WTC11 (cell line): ENCODE measurements around the gene HSPA4. TPM values are rescaled to one million over a fixed set of nuclear protein-coding genes. Genes with fewer than 3 reads are reported as not detected.
A peak's percentile ranks its signal among the peaks of the same experiment; 100 is the strongest.

ENCODE experiments used
- ATF1 ChIP-seq: sonication (generic); formaldehyde crosslinking; IDR thresholded peaks from 2 replicates; pipeline ENCODE4 v1.8.1; 2023; ENCODE audit warnings: mild to moderate bottlenecking, moderate library complexity, missing genetic modification reagents
- CDX4 ChIP-seq: fragments of 250-450 bp; sonication (Bioruptor Pico); IDR thresholded peaks from 2 replicates; pipeline ENCODE4 v1.9.0; 2021; ENCODE audit warnings: moderate library complexity, mild to moderate bottlenecking, inconsistent platforms, borderline replicate concordance
- CREB1 ChIP-seq: sonication (generic); formaldehyde crosslinking; IDR thresholded peaks from 2 replicates; pipeline ENCODE4 v1.8.0; 2023; ENCODE audit warnings: mild to moderate bottlenecking, missing genetic modification reagents
- CREM ChIP-seq: sonication (generic); formaldehyde crosslinking; IDR thresholded peaks from 2 replicates; pipeline ENCODE4 v1.8.1; 2022; ENCODE audit warnings: mild to moderate bottlenecking, missing genetic modification reagents, moderate library complexity
- E2F4 ChIP-seq: sonication (generic); formaldehyde crosslinking; IDR thresholded peaks from 2 replicates; pipeline ENCODE4 v1.8.1; 2022; ENCODE audit warnings: low read depth, mild to moderate bottlenecking, moderate library complexity, missing genetic modification reagents, borderline replicate concordance
- E2F5 ChIP-seq: sonication (generic); formaldehyde crosslinking; IDR thresholded peaks from 2 replicates; pipeline ENCODE4 v1.8.1; 2022; ENCODE audit warnings: mild to moderate bottlenecking, moderate library complexity, missing genetic modification reagents
- ERG ChIP-seq: fragments of 250-450 bp; sonication (Bioruptor Pico); IDR thresholded peaks from 2 replicates; pipeline ENCODE4 v1.8.0; 2021; ENCODE audit warnings: mild to moderate bottlenecking
- ESRRA ChIP-seq: sonication (generic); formaldehyde crosslinking; IDR thresholded peaks from 2 replicates; pipeline ENCODE4 v1.8.1; 2022; ENCODE audit warnings: mild to moderate bottlenecking, missing genetic modification reagents, borderline replicate concordance
- ETV6 ChIP-seq: sonication (generic); formaldehyde crosslinking; IDR thresholded peaks from 2 replicates; pipeline ENCODE4 v1.8.1; 2022; ENCODE audit warnings: mild to moderate bottlenecking, missing genetic modification reagents
- FOXP1 ChIP-seq: sonication (generic); formaldehyde crosslinking; IDR thresholded peaks from 2 replicates; pipeline ENCODE4 v1.8.0; 2022; ENCODE audit warnings: missing genetic modification reagents, mild to moderate bottlenecking, moderate library complexity, borderline replicate concordance
- JAZF1 ChIP-seq: fragments of 250-450 bp; sonication (Bioruptor Pico); IDR thresholded peaks from 2 replicates; pipeline ENCODE4 v1.9.0; 2021; ENCODE audit warnings: moderate library complexity, mild to moderate bottlenecking, inconsistent platforms
- JUN ChIP-seq: sonication (generic); formaldehyde crosslinking; IDR thresholded peaks from 2 replicates; pipeline ENCODE4 v1.8.0; 2023; ENCODE audit warnings: mild to moderate bottlenecking, missing genetic modification reagents
- KAT7 ChIP-seq: sonication (generic); formaldehyde crosslinking; IDR thresholded peaks from 2 replicates; pipeline ENCODE4 v1.8.1; 2023; ENCODE audit warnings: missing genetic modification reagents, mild to moderate bottlenecking, borderline replicate concordance
- MYBL2 ChIP-seq: sonication (generic); formaldehyde crosslinking; IDR thresholded peaks from 2 replicates; pipeline ENCODE4 v1.8.1; 2023; ENCODE audit warnings: mild to moderate bottlenecking, moderate library complexity, missing genetic modification reagents
- NFATC4 ChIP-seq: fragments of 250-450 bp; sonication (Bioruptor Pico); IDR thresholded peaks from 2 replicates; pipeline ENCODE4 v1.9.0; 2021; ENCODE audit warnings: mild to moderate bottlenecking
- NFE2L1 ChIP-seq: sonication (generic); formaldehyde crosslinking; IDR thresholded peaks from 2 replicates; pipeline ENCODE4 v1.8.1; 2023; ENCODE audit warnings: missing genetic modification reagents
- NR1H2 ChIP-seq: sonication (generic); formaldehyde crosslinking; IDR thresholded peaks from 2 replicates; pipeline ENCODE4 v1.9.0; 2021; ENCODE audit warnings: mild to moderate bottlenecking, moderate library complexity, missing genetic modification reagents
- PRRX2 ChIP-seq: fragments of 250-450 bp; sonication (Bioruptor Pico); IDR thresholded peaks from 2 replicates; pipeline ENCODE4 v1.8.0; 2021; ENCODE audit warnings: mild to moderate bottlenecking
- SMAD3 ChIP-seq: sonication (generic); formaldehyde crosslinking; IDR thresholded peaks from 2 replicates; pipeline ENCODE4 v1.8.0; 2022; ENCODE audit warnings: missing genetic modification reagents, mild to moderate bottlenecking, borderline replicate concordance
- SMAD4 ChIP-seq: sonication (generic); formaldehyde crosslinking; IDR thresholded peaks from 2 replicates; pipeline ENCODE4 v1.8.0; 2022; ENCODE audit warnings: mild to moderate bottlenecking, missing genetic modification reagents
- TCF7 ChIP-seq: sonication (generic); formaldehyde crosslinking; IDR thresholded peaks from 2 replicates; pipeline ENCODE4 v1.8.0; 2022; ENCODE audit warnings: mild to moderate bottlenecking, low read depth, missing genetic modification reagents, moderate library complexity
- TEAD1 ChIP-seq: sonication (generic); formaldehyde crosslinking; IDR thresholded peaks from 2 replicates; pipeline ENCODE4 v1.8.0; 2022; ENCODE audit warnings: mild to moderate bottlenecking, missing genetic modification reagents
- USF2 ChIP-seq: sonication (generic); formaldehyde crosslinking; IDR thresholded peaks from 2 replicates; pipeline ENCODE4 v1.8.1; 2023; ENCODE audit warnings: mild to moderate bottlenecking, missing genetic modification reagents, moderate library complexity
- ZBTB21 ChIP-seq: sonication (generic); formaldehyde crosslinking; IDR thresholded peaks from 2 replicates; pipeline ENCODE4 v1.8.1; 2023; ENCODE audit warnings: mild to moderate bottlenecking, missing genetic modification reagents, borderline replicate concordance
- ZBTB43 ChIP-seq: sonication (generic); formaldehyde crosslinking; IDR thresholded peaks from 2 replicates; pipeline ENCODE4 v1.8.1; 2023; ENCODE audit warnings: mild to moderate bottlenecking, missing genetic modification reagents
- ZNF121 ChIP-seq: sonication (generic); formaldehyde crosslinking; IDR thresholded peaks from 2 replicates; pipeline ENCODE4 v1.8.0; 2023; ENCODE audit warnings: missing genetic modification reagents
- ZNF138 ChIP-seq: sonication (generic); formaldehyde crosslinking; conservative IDR thresholded peaks from 2 replicates; pipeline ENCODE4 v1.8.1; 2022; ENCODE audit warnings: mild to moderate bottlenecking, moderate library complexity, missing genetic modification reagents
- ZNF219 ChIP-seq: sonication (generic); formaldehyde crosslinking; IDR thresholded peaks from 2 replicates; pipeline ENCODE4 v1.8.0; 2023; ENCODE audit warnings: missing genetic modification reagents, mild to moderate bottlenecking, borderline replicate concordance
- ZNF317 ChIP-seq: sonication (generic); formaldehyde crosslinking; IDR thresholded peaks from 2 replicates; pipeline ENCODE4 v1.8.1; 2023; ENCODE audit warnings: low read depth, mild to moderate bottlenecking, moderate library complexity, missing genetic modification reagents, borderline replicate concordance
- ZNF396 ChIP-seq: fragments of 250-450 bp; sonication (Bioruptor Pico); IDR thresholded peaks from 2 replicates; pipeline ENCODE4 v1.8.0; 2021; ENCODE audit warnings: mild to moderate bottlenecking, moderate library complexity, borderline replicate concordance
- ZNF423 ChIP-seq: fragments of 250-450 bp; sonication (Bioruptor Pico); IDR thresholded peaks from 2 replicates; pipeline ENCODE4 v2.1.2; 2022; ENCODE audit warnings: mild to moderate bottlenecking, moderate library complexity
- ZSCAN18 ChIP-seq: fragments of 250-450 bp; sonication (Bioruptor Pico); IDR thresholded peaks from 2 replicates; pipeline ENCODE4 v2.1.2; 2022; ENCODE audit warnings: mild to moderate bottlenecking, moderate library complexity
- total RNA-seq: library from RNA; stranded (reverse); gene quantifications from 3 replicates; pipeline ENCODE4 v1.2.3, GENCODE V29; 2021

HSPA4 gene
- total RNA-seq, 1 experiment from 2014 or later = 363 TPM

- TF ChIP-seq NFATC4 (CRISPR knock-in tag) = no peak
- peak; percentile 61; the same call in 1 of the 2 replicates for TF ChIP-seq FOXP1
- TF ChIP-seq TEAD1 (CRISPR knock-in tag) = no peak
- no peak for TF ChIP-seq ESRRA (CRISPR knock-in tag)
- TF ChIP-seq CREB1 (CRISPR knock-in tag) = no peak; the same call in 1 of the 2 replicates
- no peak for TF ChIP-seq MYBL2 (CRISPR knock-in tag)
- TF ChIP-seq USF2 = peak; percentile 42; the same call in 1 of the 2 replicates
- TF ChIP-seq ZNF423 (CRISPR knock-in tag) = no peak
- TF ChIP-seq NFE2L1 (CRISPR knock-in tag) = no peak
- no peak for TF ChIP-seq ZNF317 (CRISPR knock-in tag)
- TF ChIP-seq ETV6 (CRISPR knock-in tag) = no peak
- TF ChIP-seq ZNF121 (CRISPR knock-in tag) = no peak
- TF ChIP-seq ERG (CRISPR knock-in tag) = no peak
- no peak for TF ChIP-seq JAZF1
- no peak for TF ChIP-seq PRRX2 (CRISPR knock-in tag)
- TF ChIP-seq SMAD4 = no peak
- no peak for TF ChIP-seq CREM (CRISPR knock-in tag)
- no peak for TF ChIP-seq CDX4 (CRISPR knock-in tag)
- TF ChIP-seq ZNF138 (CRISPR knock-in tag) = no peak
- TF ChIP-seq ZNF396 (CRISPR knock-in tag) = no peak
- TF ChIP-seq ZSCAN18 (CRISPR knock-in tag) = no peak
- no peak for TF ChIP-seq ZBTB21
- TF ChIP-seq E2F5 = no peak
- TF ChIP-seq ZBTB43 (CRISPR knock-in tag) = 0 out of 2 replicates have a peak, but pooled peaks have one; percentile 19
- TF ChIP-seq JUN = no peak
- no peak for TF ChIP-seq NR1H2 (CRISPR knock-in tag)
- no peak for TF ChIP-seq ZNF219 (CRISPR knock-in tag)
- TF ChIP-seq E2F4 (CRISPR knock-in tag) = no peak; the same call in 1 of the 2 replicates
- 0 out of 2 replicates have a peak, but pooled peaks have one; percentile 8 for TF ChIP-seq SMAD3 (CRISPR knock-in tag)
- no peak for TF ChIP-seq ATF1 (CRISPR knock-in tag)
- TF ChIP-seq KAT7 (CRISPR knock-in tag) = peak; percentile 23; the same call in 1 of the 2 replicates
- 0 out of 2 replicates have a peak, but pooled peaks have one; percentile 8 for TF ChIP-seq TCF7 (CRISPR knock-in tag)
These were observed 733 bp downstream of the HSPA4 start (continued) for GRCh38 chr5:133052317-133053175.
